Measurements from ENCODE around the gene TNMD. TPM values are rescaled to one million over a fixed set of nuclear protein-coding genes. Genes with fewer than 3 reads are reported as not detected.

Gene TNMD
- total and polyA plus RNA-seq, 2 of the 4 experiments (the other 2 are of a cell fraction), result not detected

- no peak overlapping the region for H2AK9ac ChIP-seq (replicated peaks; ENCODE audit: low read depth, low read length, poor library complexity)
- H3K14ac ChIP-seq (replicated peaks; ENCODE audit: low read depth, low read length), result no peak overlapping the region
- no peak overlapping the region for H3K4ac ChIP-seq (ENCODE audit: low read depth, low read length)
- H4K20me1 ChIP-seq (ENCODE audit: insufficient read depth, low read length), result no peaks in the 10 kb centered on the region
- in situ Hi-C loops (cut with MboI; ENCODE audit: low sequenced_read_pairs), result no loop called here
- no peak for DNase-seq
- H3K27ac ChIP-seq (ENCODE audit: insufficient read depth, low read length), result no peak overlapping the region
- no peak overlapping the region for H3K4me3 ChIP-seq (ENCODE audit: insufficient read depth, low read depth, low read length)
- dilution Hi-C loops (cut with HindIII; ENCODE audit: low sequenced_read_pairs, unreplicated experiment), result no loop called here
- H4K91ac ChIP-seq (ENCODE audit: insufficient read depth, low read depth, low read length), result no peak overlapping the region
- H2AFZ ChIP-seq (replicated peaks; ENCODE audit: low read length, poor library complexity), result no peak overlapping the region
- H4K8ac ChIP-seq (ENCODE audit: low read depth in 2 of 2, low read length in 2 of 2), result no peak overlapping the region
- no peak overlapping the region for H2BK15ac ChIP-seq (ENCODE audit: low read depth, low read length)
- no peaks in the 10 kb centered on the region for H3K79me1 ChIP-seq (ENCODE audit: low read depth in 1 of 2, low read length in 2 of 2)
- peaks cover 10% of the 10 kb centered on the region for H3K27me3 ChIP-seq (ENCODE audit: control insufficient read depth, insufficient read depth, low read length)
- H3K4me2 ChIP-seq (ENCODE audit: low read depth, low read length), result no peak overlapping the region
- no peak overlapping the region for H2BK120ac ChIP-seq (ENCODE audit: low read depth, low read length)
- H3K9ac ChIP-seq (ENCODE audit: low read depth, low read length), result no peak overlapping the region
- H2AK5ac ChIP-seq (ENCODE audit: low read depth, low read length), result no peak overlapping the region
- WGBS, 2 experiments (ENCODE audit: extremely low coverage in 2 of 2, insufficient read length in 1 of 2), result 17% methylated on average over 1 of the region's 2 CpGs; no CpG with 5 or more reads in 1 of the 2 experiments
- ATAC-seq (ENCODE audit: low read depth), result no peak
- intact Hi-C loops (cut with micrococcal nuclease), result no loop called here
- no peaks in the 10 kb centered on the region for H3K36me3 ChIP-seq (ENCODE audit: control insufficient read depth, insufficient read depth, low read length)
- no TSS peak for BruUV-seq (replicated peaks)
- TF ChIP-seq RCOR1 (IDR thresholded peaks at IDR 0.05; ENCODE audit: insufficient replicate concordance, low read length) (no peak), MXI1 (IDR thresholded peaks at IDR 0.05; ENCODE audit: borderline replicate concordance, low read depth, low read length) (no peak)
- H2BK5ac ChIP-seq (ENCODE audit: low read depth, low read length, poor library complexity, severe bottlenecking), result no peak overlapping the region
- H3K18ac ChIP-seq (ENCODE audit: low read depth, low read length), result no peak overlapping the region
- H3K23ac ChIP-seq (ENCODE audit: low read depth, low read length), result no peak overlapping the region
- no peaks in the 10 kb centered on the region for H3K9me1 ChIP-seq (ENCODE audit: insufficient read depth, low read length)
- POLR2A ChIA-PET (ENCODE audit: unreplicated experiment), result no interaction called here
- no peak overlapping the region for H4K5ac ChIP-seq (ENCODE audit: low read depth, low read length)
- no peaks in the 10 kb centered on the region for H3K9me3 ChIP-seq (ENCODE audit: control insufficient read depth, insufficient read depth, low read length)
- no peak overlapping the region for H3K56ac ChIP-seq (ENCODE audit: extremely low read depth, insufficient read depth, low read length)
- CTCF ChIA-PET, result no interaction called here
- no peak overlapping the region for H2BK20ac ChIP-seq (ENCODE audit: low read depth, low read length)
- no peaks in the 10 kb centered on the region for H3K4me1 ChIP-seq (ENCODE audit: control insufficient read depth, insufficient read depth, low read length)
These were observed 8.4 kb downstream of the TNMD start for GRCh38 chrX:100593126-100593525.

Data from IMR-90 (cell line).